HEK293 (cell line): Measurements from ENCODE around the gene FCAR.
"Not testable (repeated sequence)": the region's sequence is repeated elsewhere in the genome, so short reads cannot be mapped to it uniquely, and the experiment has no call there.

Experiments used
- ATF2 ChIP-seq: fragments of 450-650 bp; formaldehyde crosslinking; IDR thresholded peaks from 2 replicates; pipeline ENCODE4 v1.5.1; 2016; ENCODE audit warnings: missing biosample characterization, missing genetic modification characterization, low read depth
- CTCF ChIP-seq: fragments of 450-650 bp; formaldehyde crosslinking; IDR thresholded peaks from 2 replicates; pipeline ENCODE4 v1.5.1; 2016; ENCODE audit warnings: missing biosample characterization, missing genetic modification characterization
- TCF7L2 ChIP-seq: IDR thresholded peaks from 2 replicates; pipeline ENCODE4 v1.6.1; 2011; ENCODE audit warnings: low read depth, mild to moderate bottlenecking, inconsistent platforms, low read length, moderate library complexity, borderline replicate concordance
- ZFHX2 ChIP-seq: fragments of 450-650 bp; formaldehyde crosslinking; conservative IDR thresholded peaks from 2 replicates; pipeline ENCODE4 v1.5.1; 2016; ENCODE audit warnings: missing biosample characterization, missing genetic modification characterization
- ZNF121 ChIP-seq: fragments of 450-650 bp; formaldehyde crosslinking; IDR thresholded peaks from 2 replicates; pipeline ENCODE4 v1.5.1; 2016; ENCODE audit warnings: missing biosample characterization, missing genetic modification characterization
- ZNF138 ChIP-seq: fragments of 450-650 bp; formaldehyde crosslinking; IDR thresholded peaks from 2 replicates; pipeline ENCODE4 v1.5.1; 2016; ENCODE audit warnings: missing biosample characterization, missing genetic modification characterization, borderline replicate concordance
- ZNF175 ChIP-seq: fragments of 450-650 bp; formaldehyde crosslinking; IDR thresholded peaks from 2 replicates; pipeline ENCODE4 v1.5.1; 2016; ENCODE audit warnings: missing biosample characterization, missing genetic modification characterization
- ZNF302 ChIP-seq: fragments of 450-650 bp; formaldehyde crosslinking; IDR thresholded peaks from 2 replicates; pipeline ENCODE4 v1.5.1; 2016; ENCODE audit warnings: missing biosample characterization, missing genetic modification characterization, low read depth
- ZNF335 ChIP-seq: fragments of 450-650 bp; formaldehyde crosslinking; conservative IDR thresholded peaks from 2 replicates; pipeline ENCODE4 v1.5.1; 2016; ENCODE audit warnings: missing biosample characterization, missing genetic modification characterization
- ZNF510 ChIP-seq: fragments of 450-650 bp; formaldehyde crosslinking; IDR thresholded peaks from 2 replicates; pipeline ENCODE4 v1.5.1; 2018; ENCODE audit warnings: mild to moderate bottlenecking, missing genetic modification characterization, missing biosample characterization; ENCODE audit not compliant: insufficient replicate concordance
- TF ChIP-seq, protein P1 (sequence below): fragments of 450-650 bp; formaldehyde crosslinking; IDR thresholded peaks from 2 replicates; pipeline ENCODE4 v1.5.1; 2016; ENCODE audit warnings: missing biosample characterization, missing genetic modification characterization

DNA sequence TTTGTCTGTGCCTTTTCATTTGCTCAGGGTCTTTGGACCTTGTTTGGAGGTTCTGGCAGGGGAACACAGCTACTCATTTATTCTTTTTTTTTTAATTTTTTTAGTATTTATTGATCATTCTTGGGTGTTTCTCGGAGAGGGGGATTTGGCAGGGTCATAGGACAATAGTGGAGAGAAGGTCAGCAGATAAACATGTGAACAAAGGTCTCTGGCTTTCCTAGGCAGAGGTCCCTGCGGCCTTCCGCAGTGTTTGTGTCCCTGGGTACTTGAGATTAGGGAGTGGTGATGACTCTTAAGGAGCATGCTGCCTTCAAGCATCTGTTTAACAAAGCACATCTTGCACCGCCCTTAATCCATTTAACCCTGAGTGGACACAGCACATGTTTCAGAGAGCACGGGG lies 33.9 kb downstream of the FCAR start:
- TF ChIP-seq, protein P1, sequence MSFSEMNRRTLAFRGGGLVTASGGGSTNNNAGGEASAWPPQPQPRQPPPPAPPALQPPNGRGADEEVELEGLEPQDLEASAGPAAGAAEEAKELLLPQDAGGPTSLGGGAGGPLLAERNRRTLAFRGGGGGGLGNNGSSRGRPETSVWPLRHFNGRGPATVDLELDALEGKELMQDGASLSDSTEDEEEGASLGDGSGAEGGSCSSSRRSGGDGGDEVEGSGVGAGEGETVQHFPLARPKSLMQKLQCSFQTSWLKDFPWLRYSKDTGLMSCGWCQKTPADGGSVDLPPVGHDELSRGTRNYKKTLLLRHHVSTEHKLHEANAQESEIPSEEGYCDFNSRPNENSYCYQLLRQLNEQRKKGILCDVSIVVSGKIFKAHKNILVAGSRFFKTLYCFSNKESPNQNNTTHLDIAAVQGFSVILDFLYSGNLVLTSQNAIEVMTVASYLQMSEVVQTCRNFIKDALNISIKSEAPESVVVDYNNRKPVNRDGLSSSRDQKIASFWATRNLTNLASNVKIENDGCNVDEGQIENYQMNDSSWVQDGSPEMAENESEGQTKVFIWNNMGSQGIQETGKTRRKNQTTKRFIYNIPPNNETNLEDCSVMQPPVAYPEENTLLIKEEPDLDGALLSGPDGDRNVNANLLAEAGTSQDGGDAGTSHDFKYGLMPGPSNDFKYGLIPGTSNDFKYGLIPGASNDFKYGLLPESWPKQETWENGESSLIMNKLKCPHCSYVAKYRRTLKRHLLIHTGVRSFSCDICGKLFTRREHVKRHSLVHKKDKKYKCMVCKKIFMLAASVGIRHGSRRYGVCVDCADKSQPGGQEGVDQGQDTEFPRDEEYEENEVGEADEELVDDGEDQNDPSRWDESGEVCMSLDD (tag by site-specific recombination) = not testable (repeated sequence)
- TF ChIP-seq ATF2 (tag by site-specific recombination); ZFHX2 (tag by site-specific recombination); ZNF175 (tag by site-specific recombination); ZNF335 (tag by site-specific recombination); CTCF; ZNF510 (tag by site-specific recombination); TCF7L2; ZNF138 (tag by site-specific recombination); ZNF302 (tag by site-specific recombination); ZNF121 (tag by site-specific recombination): not testable (repeated sequence)
